GM12878 (cell line): ENCODE measurements around the gene CACNA1H. TPM values are rescaled to one million over a fixed set of nuclear protein-coding genes. Genes with fewer than 3 reads are reported as not detected.

ENCODE experiments used
- ATAC-seq: fragments of 200-7000 bp; cut with Tn5 transposase; 3 replicates; pipeline ENCODE4 v1.9.1; 2020; ENCODE audit warnings: mild to moderate bottlenecking, moderate library complexity
- BruUV-seq: library from RNA; stranded (reverse); fragments of 400-500 nt; replicated peaks from 2 replicates; lab custom pipeline; 2021; lab: Mats Ljungman, UMichigan
- CTCF ChIA-PET: fragments of 300-600 bp; sonication (Branson Sonifier 250); formaldehyde crosslinking; extraction: SDS; loops from one replicate; lab custom pipeline; 2021; ENCODE audit warnings: inconsistent platforms; lab: Yijun Ruan, JAX
- POLR2A ChIA-PET: fragments of 350-600 bp; formaldehyde crosslinking; extraction: SDS; loops from one replicate; lab custom pipeline; 2021; ENCODE audit warnings: inconsistent platforms; lab: Charles Lee
- RAD21 ChIA-PET: fragments of 300-600 bp; sonication (Branson Sonifier 250); formaldehyde crosslinking; loops from one replicate; lab custom pipeline; 2023; ENCODE audit warnings: antibody characterized with exemption; ENCODE audit not compliant: unreplicated experiment; lab: Charles Lee
- SMC1A ChIA-PET: fragments of 300-600 bp; sonication (Branson Sonifier 250); formaldehyde crosslinking; loops from one replicate; lab custom pipeline; 2023; ENCODE audit not compliant: unreplicated experiment, uncharacterized antibody; lab: Charles Lee
- DNase-seq: peaks from one replicate; pipeline ENCODE4 v3.0.0-alpha.2; 2011; ENCODE audit warnings: low read depth, low spot score
- FAIRE-seq: peaks from 3 replicates; lab custom pipeline; 2011; peaks lifted over from hg19 to GRCh38; lab: Jason Lieb, UNC
- H2AFZ ChIP-seq: 2 replicates; pipeline ENCODE4 v1.6.0; 2011; ENCODE audit warnings: low read depth, low read length, control low read depth; ENCODE audit not compliant: control insufficient read depth
- H3K27ac ChIP-seq: 2 replicates; pipeline ENCODE4 v1.5.1; 2011; ENCODE audit warnings: control low read depth; ENCODE audit not compliant: control insufficient read depth, insufficient read depth
- H3K27me3 ChIP-seq, 2 experiments: replicated peaks in 1 of 2; 2 replicates each; pipeline versions ENCODE4 v1.6.0 to v1.6.1; 2011; ENCODE audit warnings: low read length in 1 of 2; ENCODE audit not compliant: control insufficient read depth in 2 of 2, insufficient read depth in 2 of 2
- H3K36me3 ChIP-seq, 2 experiments: 2 replicates each; pipeline ENCODE4 v1.5.1; 2011; ENCODE audit warnings: low read length in 1 of 2; ENCODE audit not compliant: control insufficient read depth in 2 of 2, insufficient read depth in 2 of 2
- H3K4me1 ChIP-seq: 2 replicates; pipeline ENCODE4 v1.6.1; 2011; ENCODE audit warnings: mild to moderate bottlenecking, low read length, moderate library complexity, mixed read lengths; ENCODE audit not compliant: control insufficient read depth, insufficient read depth
- H3K4me2 ChIP-seq: 2 replicates; pipeline ENCODE4 v1.6.0; 2011; ENCODE audit warnings: control low read depth; ENCODE audit not compliant: control insufficient read depth, insufficient read depth
- H3K4me3 ChIP-seq: fragments of 200-600 bp; sonication (generic); 2 replicates; pipeline ENCODE4 v1.5.1; 2016
- H3K79me2 ChIP-seq: 2 replicates; pipeline ENCODE4 v1.6.0; 2011; ENCODE audit warnings: low read length; ENCODE audit not compliant: control insufficient read depth, insufficient read depth
- H3K9ac ChIP-seq: 2 replicates; pipeline ENCODE4 v1.8.0; 2011; ENCODE audit warnings: low read length, control low read depth, mixed read lengths; ENCODE audit not compliant: control insufficient read depth, insufficient read depth
- H3K9me3 ChIP-seq: replicated peaks from 3 replicates; pipeline ENCODE4 v1.5.1; 2011; ENCODE audit warnings: mild to moderate bottlenecking, low read length; ENCODE audit not compliant: control insufficient read depth, insufficient read depth
- H4K20me1 ChIP-seq: 2 replicates; pipeline ENCODE4 v1.6.0; 2011; ENCODE audit not compliant: control insufficient read depth, insufficient read depth
- BRCA1 ChIP-seq: IDR thresholded peaks from 2 replicates; pipeline ENCODE4 v1.6.1; 2011; ENCODE audit warnings: low read depth, low read length, improper control_type of control experiment
- HCFC1 ChIP-seq: fragments of 150-350 bp; IDR thresholded peaks from 2 replicates; pipeline ENCODE4 v1.6.1; 2014; ENCODE audit warnings: low read length
- HDAC2 ChIP-seq: fragments of 200-600 bp; sonication (generic); IDR thresholded peaks from 2 replicates; pipeline ENCODE4 v1.6.1; 2017
- HDGF ChIP-seq: fragments of 450-650 bp; IDR thresholded peaks from 2 replicates; pipeline ENCODE4 v1.6.1; 2016; ENCODE audit warnings: antibody characterized with exemption
- NFYB ChIP-seq: IDR thresholded peaks from 2 replicates; pipeline ENCODE4 v1.6.1; 2011; ENCODE audit warnings: low read depth, mild to moderate bottlenecking, low read length, improper control_type of control experiment, moderate library complexity; ENCODE audit not compliant: insufficient read depth
- NR2C1 ChIP-seq: fragments of 450-650 bp; IDR thresholded peaks from 2 replicates; pipeline ENCODE4 v1.6.1; 2017; ENCODE audit warnings: antibody characterized with exemption, mild to moderate bottlenecking, moderate library complexity
- NR2C2 ChIP-seq: IDR thresholded peaks from 2 replicates; pipeline ENCODE4 v1.6.1; 2011; ENCODE audit warnings: borderline replicate concordance, low read depth; ENCODE audit not compliant: control insufficient read depth, insufficient read length
- PML ChIP-seq: IDR thresholded peaks from 2 replicates; pipeline ENCODE4 v1.6.1; 2012; ENCODE audit warnings: low read length, inconsistent platforms
- SRF ChIP-seq, 2 experiments: IDR thresholded peaks; 2 replicates each; pipeline ENCODE4 v1.6.1; 2011; ENCODE audit warnings: low read depth in 2 of 2, low read length in 2 of 2, mild to moderate bottlenecking in 1 of 2, moderate library complexity in 1 of 2
- ZNF592 ChIP-seq: fragments of 450-650 bp; IDR thresholded peaks from 2 replicates; pipeline ENCODE4 v1.6.1; 2017; ENCODE audit warnings: mild to moderate bottlenecking, moderate library complexity
- ZZZ3 ChIP-seq: IDR thresholded peaks from 2 replicates; pipeline ENCODE4 v1.6.1; 2011; ENCODE audit warnings: low read depth; ENCODE audit not compliant: control insufficient read depth, insufficient read length
- WGBS: methylation state at CpG from one replicate; pipeline ENCODE4 v1.1.6; 2016; ENCODE audit warnings: low lambda C conversion rate; ENCODE audit not compliant: insufficient replicate concordance, insufficient coverage; ENCODE audit errors: missing lambda C conversion rate; 5-methylcytosine and 5-hydroxymethylcytosine counted together
- in situ Hi-C: fragments of 300-500 bp; cut with MboI; formaldehyde crosslinking; loops from 9 replicates; pipeline ENCODE4 v1.14.3; 2018; ENCODE audit warnings: mixed read lengths
- intact Hi-C: fragments of 100-400 bp; cut with micrococcal nuclease; formaldehyde crosslinking; loops from one replicate; pipeline ENCODE4 v1.14.2; 2022; ENCODE audit not compliant: unreplicated experiment
- polyA plus RNA-seq, 11 experiments: library from polyadenylated mRNA; depleted of rRNA in 4 of 11; unstranded in 6 of 11; stranded (reverse) in 5 of 11; fragments of >200 nt; fragmentation: Nextera tagmentation in 4 of 11; fragmentation: Illumina TruSeq in 1 of 11; extraction: Ambion mirVana in 4 of 11; extraction: Trizol in 1 of 11; gene quantifications; 1 replicate in 1 of 11; 2 replicates in 10 of 11; pipeline versions ENCODE4 v1.2.1 to v1.2.3, GENCODE V29; 2011 to 2016; ENCODE audit warnings: inconsistent platforms in 2 of 11, missing spikeins in 2 of 11, low read depth in 1 of 11
- total RNA-seq, 4 experiments: library from RNA; depleted of rRNA in 3 of 4; stranded (reverse); fragments of >200 nt in 3 of 4; fragmentation: Illumina TruSeq in 1 of 4; extraction: Trizol in 1 of 4; gene quantifications; 2 replicates each; pipeline versions ENCODE4 v1.2.1 to v1.2.3, GENCODE V29; 2013 to 2021

The CACNA1H gene
- total and polyA plus RNA-seq, 10 of the 15 experiments (the other 5 are each of a cell fraction or from before 2014, with no cell fraction given): 0.03 to 0.54 TPM; not detected in 8

DNA sequence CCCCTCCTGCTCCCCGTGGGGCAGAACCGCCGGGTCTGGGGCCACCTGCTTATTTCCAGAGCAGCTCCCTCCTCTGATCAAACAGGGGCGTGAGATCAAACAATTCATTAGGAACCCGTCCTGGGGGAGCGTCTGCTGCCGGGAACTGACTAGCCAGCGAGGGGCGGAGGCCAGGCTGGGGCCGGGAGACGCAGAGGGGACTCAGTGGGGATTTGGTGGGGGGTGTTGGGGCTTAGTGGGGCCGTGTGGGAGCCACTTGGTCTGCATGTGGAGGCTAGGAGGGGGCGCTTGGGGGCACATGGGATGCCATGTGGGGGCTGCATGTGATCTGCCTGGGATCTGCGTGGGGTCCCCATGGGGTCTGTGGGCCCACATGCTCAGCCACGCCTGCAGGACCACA, 20.5 kb upstream of the CACNA1H start (continued):
- TF ChIP-seq ZNF592 (no peak), NR2C2 (no peak), HDAC2 (no peak), BRCA1 (no peak)

- Histone ChIP-seq H3K9ac (no peak overlapping the region), H3K27me3 (no peaks in the 10 kb centered on the region), H3K4me1 (no peaks in the 10 kb centered on the region), H3K9me3 (no peaks in the 10 kb centered on the region), H2AFZ (no peak overlapping the region), H3K36me3 (no peaks in the 10 kb centered on the region), H3K27ac (no peak overlapping the region), H3K4me3 (no peak overlapping the region), H3K4me2 (no peak overlapping the region), H4K20me1 (no peaks in the 10 kb centered on the region), H3K79me2 (no peaks in the 10 kb centered on the region)
- ChIA-PET POLR2A (no interaction called here), CTCF (no interaction called here), SMC1A (no interaction called here), RAD21 (no interaction called here)
- intact Hi-C loops (no loop called here), in situ Hi-C loops (no loop called here)
- no peak for FAIRE-seq
- no peak for ATAC-seq
- BruUV-seq: no TSS peak
- 38% methylated on average over 11 of the region's 18 CpGs for WGBS
- TF ChIP-seq HDGF: no peak
- TF ChIP-seq NR2C1: no peak
- TF ChIP-seq SRF (IDR thresholded peaks at IDR 0.05; ENCODE audit: low read depth in 2 of 2, low read length in 2 of 2): no peak
- no peak for TF ChIP-seq NFYB
- no peak for TF ChIP-seq PML
- no peak for TF ChIP-seq ZZZ3
- TF ChIP-seq HCFC1: no peak
- DNase-seq: no peak
These were observed 19.6 kb upstream of the CACNA1H start for GRCh38 chr16:1133271-1133670.
